ENCODE data around the gene IMMT. TPM values are rescaled to one million over a fixed set of nuclear protein-coding genes. Genes with fewer than 3 reads are reported as not detected.
"Not testable (repeated sequence)": the region's sequence is repeated elsewhere in the genome, so short reads cannot be mapped to it uniquely, and the experiment has no call there.

Gene IMMT
- 112 and 116 TPM in 2 replicates for total RNA-seq (2021)
- long read RNA-seq, partial matches to known transcripts: 24 of 53 reads
- long read RNA-seq, other reads (novel, unspliced or antisense): 26 of 53 reads

- Histone ChIP-seq H4K91ac (ENCODE audit: insufficient read length, low read depth, low read length) (no peak within 1 kb of the TSS), H3K27me3 (ENCODE audit: insufficient read depth, low read length) (no peaks in the 10 kb centered on the region), H2BK12ac (ENCODE audit: insufficient read length, low read depth, low read length) (no peak within 1 kb of the TSS), H3K23me2 (ENCODE audit: insufficient read length, low read depth, low read length, poor library complexity, severe bottlenecking) (peaks cover 9% of the 10 kb centered on the region), H4K8ac (replicated peaks; ENCODE audit: insufficient read length, low read depth, low read length) (no peak within 1 kb of the TSS), H2AK5ac (ENCODE audit: insufficient read length, low read length) (no peak within 1 kb of the TSS), H4K5ac (ENCODE audit: insufficient read length, low read depth, low read length) (no peak within 1 kb of the TSS), H3K9me3 (ENCODE audit: control insufficient read depth, low read depth, low read length) (no peaks in the 10 kb centered on the region), H3K9ac (ENCODE audit: extremely low read depth, insufficient read length, low read length) (peak within 1 kb of the TSS; percentile 75), H2BK5ac (ENCODE audit: insufficient read length, low read length) (no peak within 1 kb of the TSS), H2AFZ (ENCODE audit: low read length) (no peak within 1 kb of the TSS), H4K20me1 (ENCODE audit: control insufficient read depth, insufficient read depth, insufficient read length) (no peaks in the 10 kb centered on the region), H3K79me1 (ENCODE audit: insufficient read depth, low read depth, low read length, poor library complexity, severe bottlenecking) (peaks cover 3% of the 10 kb centered on the region), H2BK20ac (ENCODE audit: low read depth, low read length, poor library complexity, severe bottlenecking) (no peak within 1 kb of the TSS), H3T11ph (ENCODE audit: low read length) (no peak within 1 kb of the TSS), H3K4me1 (ENCODE audit: insufficient read depth, low read length) (no peaks in the 10 kb centered on the region), H3K14ac (ENCODE audit: insufficient read depth, low read length) (peak within 1 kb of the TSS; percentile 71), H3K18ac (ENCODE audit: insufficient read length, low read depth, low read length) (peak within 1 kb of the TSS; percentile 31), H3K79me2 (ENCODE audit: insufficient read depth, low read length) (peaks cover 30% of the 10 kb centered on the region), H3K27ac (ENCODE audit: insufficient read length, low read depth, low read length) (no peak within 1 kb of the TSS), H3K4ac (ENCODE audit: low read depth, low read length) (no peak within 1 kb of the TSS; the same call in 1 of the 2 replicates), H2BK120ac (ENCODE audit: low read depth, low read length, poor library complexity, severe bottlenecking) (no peak within 1 kb of the TSS), H3K23ac (ENCODE audit: insufficient read length, low read depth, low read length) (no peak within 1 kb of the TSS), H3K4me2 (ENCODE audit: insufficient read depth, insufficient read length, low read length) (peak within 1 kb of the TSS; percentile 91), H3K56ac (ENCODE audit: insufficient read length, low read depth, low read length) (no peak within 1 kb of the TSS), H2BK15ac (ENCODE audit: low read depth, low read length) (no peak within 1 kb of the TSS)
- Mint-ChIP-seq H3K4me1 (peaks cover 14 to 24% of the 10 kb centered on the region in 2 experiments), H3K9me3 (no peaks in the 10 kb centered on the region), H3K4me3 (peak within 1 kb of the TSS; percentile 74 to 90), H3K36me3 (ENCODE audit: insufficient read depth in 1 of 3, low read depth in 3 of 3) (peaks cover 2 to 12% (median 4%) of the 10 kb centered on the region in 3 experiments; a peak in 6 of 7 replicates), H3K27ac (peak within 1 kb of the TSS; percentile 83 to 97 (median 95)), H3K27me3 (ENCODE audit: low read depth) (no peaks in the 10 kb centered on the region)
- no CpG with 5 or more reads among the region's 74 CpGs for WGBS (ENCODE audit: extremely low coverage, insufficient read length, low lambda C conversion rate)
- TF ChIP-seq CTCF (conservative IDR thresholded peaks at IDR 0.05): no peak
- peak; percentile 96 for DNase-seq
Measured at GRCh38 chr2:86195055-86195807, at the start of gene IMMT. Gene IMMT (minus strand): TSS chr2:86195462. CDS start chr2:86195382, 80 bp downstream.

- not testable (repeated sequence) for H4K91ac ChIP-seq (ENCODE audit: insufficient read length, low read depth, low read length); H3K27ac Mint-ChIP-seq; H4K20me1 ChIP-seq (ENCODE audit: control insufficient read depth, insufficient read depth, insufficient read length); H3K27ac ChIP-seq (ENCODE audit: insufficient read length, low read depth, low read length); H3K9me3 Mint-ChIP-seq; H3K79me1 ChIP-seq (ENCODE audit: insufficient read depth, low read depth, low read length, poor library complexity, severe bottlenecking); H4K8ac ChIP-seq (replicated peaks; ENCODE audit: insufficient read length, low read depth, low read length); H2AFZ ChIP-seq (ENCODE audit: low read length); H2BK20ac ChIP-seq (ENCODE audit: low read depth, low read length, poor library complexity, severe bottlenecking); H3K79me2 ChIP-seq (ENCODE audit: insufficient read depth, low read length); H3K14ac ChIP-seq (ENCODE audit: insufficient read depth, low read length); DNase-seq; H3K36me3 Mint-ChIP-seq (ENCODE audit: insufficient read depth in 1 of 3, low read depth in 3 of 3); H3K9ac ChIP-seq (ENCODE audit: extremely low read depth, insufficient read length, low read length); H3K4me3 Mint-ChIP-seq; H3K27me3 ChIP-seq (ENCODE audit: insufficient read depth, low read length); H3K23me2 ChIP-seq (ENCODE audit: insufficient read length, low read depth, low read length, poor library complexity, severe bottlenecking); H3K56ac ChIP-seq (ENCODE audit: insufficient read length, low read depth, low read length); H2BK15ac ChIP-seq (ENCODE audit: low read depth, low read length); H2AK5ac ChIP-seq (ENCODE audit: insufficient read length, low read length); H3K4me2 ChIP-seq (ENCODE audit: insufficient read depth, insufficient read length, low read length); H3K18ac ChIP-seq (ENCODE audit: insufficient read length, low read depth, low read length); H3K4me1 ChIP-seq (ENCODE audit: insufficient read depth, low read length); H4K5ac ChIP-seq (ENCODE audit: insufficient read length, low read depth, low read length); H3K4ac ChIP-seq (ENCODE audit: low read depth, low read length); H3K9me3 ChIP-seq (ENCODE audit: control insufficient read depth, low read depth, low read length); H3K23ac ChIP-seq (ENCODE audit: insufficient read length, low read depth, low read length); H2BK120ac ChIP-seq (ENCODE audit: low read depth, low read length, poor library complexity, severe bottlenecking); H3K4me1 Mint-ChIP-seq; H3T11ph ChIP-seq (ENCODE audit: low read length); H2BK5ac ChIP-seq (ENCODE audit: insufficient read length, low read length); H2BK12ac ChIP-seq (ENCODE audit: insufficient read length, low read depth, low read length)
- WGBS (ENCODE audit: extremely low coverage, insufficient read length, low lambda C conversion rate): no CpG with 5 or more reads among the region's 5 CpGs
- H3K27me3 Mint-ChIP-seq (ENCODE audit: low read depth): peaks cover 13% of the 10 kb centered on the region
Measured at GRCh38 chr2:86244781-86245180, 49.5 kb upstream of the IMMT start.

All from H9 (cell line).